Type B pancreatic cell (in vitro differentiated cells): ENCODE measurements around the gene TMOD3. TPM values are rescaled to one million over a fixed set of nuclear protein-coding genes. Genes with fewer than 3 reads are reported as not detected.

Source experiments
- DNase-seq: peaks from one replicate; pipeline ENCODE4 v3.0.0; 2021; ENCODE audit warnings: mixed read lengths; ENCODE audit not compliant: unreplicated experiment; ENCODE audit errors: extremely low spot score
- H3K27ac Mint-ChIP-seq: 2 replicates; pipeline ENCODE4 v1.8.0; 2021; ENCODE audit warnings: mild to moderate bottlenecking, mixed read lengths
- H3K27me3 Mint-ChIP-seq: 2 replicates; pipeline ENCODE4 v1.8.0; 2021; ENCODE audit warnings: mixed read lengths
- H3K36me3 Mint-ChIP-seq: 2 replicates; pipeline ENCODE4 v1.8.0; 2021; ENCODE audit warnings: mixed read lengths
- H3K4me1 Mint-ChIP-seq: one replicate; pipeline ENCODE4 v1.8.0; 2021; ENCODE audit warnings: mixed read lengths; ENCODE audit not compliant: unreplicated experiment
- H3K4me3 Mint-ChIP-seq: 2 replicates; pipeline ENCODE4 v1.8.0; 2021; ENCODE audit warnings: mild to moderate bottlenecking, mixed read lengths
- H3K9me3 Mint-ChIP-seq: 2 replicates; pipeline ENCODE4 v1.8.0; 2021; ENCODE audit warnings: mixed read lengths
- total RNA-seq: library from RNA; stranded (reverse); gene quantifications from 2 replicates; pipeline ENCODE4 v1.2.1, GENCODE V29; 2021; ENCODE audit warnings: low replicate concordance
- TF ChIP-seq, protein P1 (sequence below): fragments of 200-600 bp; sonication (generic); conservative IDR thresholded peaks from 2 replicates; pipeline ENCODE4 v1.5.0; 2021; ENCODE audit warnings: antibody characterized with exemption, mild to moderate bottlenecking

TMOD3 gene
- total RNA-seq, 1 donor from 2014 or later, result 49.0 TPM

GRCh38 chr15:51861557-51862359, 32.3 kb downstream of the TMOD3 start:
- Mint-ChIP-seq H3K4me3 (no peak overlapping the region), H3K4me1 (peaks cover 13% of the 10 kb centered on the region), H3K9me3 (no peaks in the 10 kb centered on the region), H3K27me3 (no peaks in the 10 kb centered on the region), H3K36me3 (peaks cover 36% of the 10 kb centered on the region), H3K27ac (no peak overlapping the region)
- no peak for DNase-seq
- TF ChIP-seq, protein P1, sequence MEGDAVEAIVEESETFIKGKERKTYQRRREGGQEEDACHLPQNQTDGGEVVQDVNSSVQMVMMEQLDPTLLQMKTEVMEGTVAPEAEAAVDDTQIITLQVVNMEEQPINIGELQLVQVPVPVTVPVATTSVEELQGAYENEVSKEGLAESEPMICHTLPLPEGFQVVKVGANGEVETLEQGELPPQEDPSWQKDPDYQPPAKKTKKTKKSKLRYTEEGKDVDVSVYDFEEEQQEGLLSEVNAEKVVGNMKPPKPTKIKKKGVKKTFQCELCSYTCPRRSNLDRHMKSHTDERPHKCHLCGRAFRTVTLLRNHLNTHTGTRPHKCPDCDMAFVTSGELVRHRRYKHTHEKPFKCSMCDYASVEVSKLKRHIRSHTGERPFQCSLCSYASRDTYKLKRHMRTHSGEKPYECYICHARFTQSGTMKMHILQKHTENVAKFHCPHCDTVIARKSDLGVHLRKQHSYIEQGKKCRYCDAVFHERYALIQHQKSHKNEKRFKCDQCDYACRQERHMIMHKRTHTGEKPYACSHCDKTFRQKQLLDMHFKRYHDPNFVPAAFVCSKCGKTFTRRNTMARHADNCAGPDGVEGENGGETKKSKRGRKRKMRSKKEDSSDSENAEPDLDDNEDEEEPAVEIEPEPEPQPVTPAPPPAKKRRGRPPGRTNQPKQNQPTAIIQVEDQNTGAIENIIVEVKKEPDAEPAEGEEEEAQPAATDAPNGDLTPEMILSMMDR, result no peak

- no peak overlapping the region for H3K4me3 Mint-ChIP-seq
- H3K27me3 Mint-ChIP-seq, result no peaks in the 10 kb centered on the region
- no peaks in the 10 kb centered on the region for H3K9me3 Mint-ChIP-seq
- DNase-seq, result no peak
- peaks cover 40% of the 10 kb centered on the region for H3K36me3 Mint-ChIP-seq
- H3K4me1 Mint-ChIP-seq, result peaks cover 12% of the 10 kb centered on the region
- no peak overlapping the region for H3K27ac Mint-ChIP-seq
- TF ChIP-seq, protein P1, result no peak
Observed at GRCh38 chr15:51863131-51863530, 33.7 kb downstream of the TMOD3 start.

DNA sequence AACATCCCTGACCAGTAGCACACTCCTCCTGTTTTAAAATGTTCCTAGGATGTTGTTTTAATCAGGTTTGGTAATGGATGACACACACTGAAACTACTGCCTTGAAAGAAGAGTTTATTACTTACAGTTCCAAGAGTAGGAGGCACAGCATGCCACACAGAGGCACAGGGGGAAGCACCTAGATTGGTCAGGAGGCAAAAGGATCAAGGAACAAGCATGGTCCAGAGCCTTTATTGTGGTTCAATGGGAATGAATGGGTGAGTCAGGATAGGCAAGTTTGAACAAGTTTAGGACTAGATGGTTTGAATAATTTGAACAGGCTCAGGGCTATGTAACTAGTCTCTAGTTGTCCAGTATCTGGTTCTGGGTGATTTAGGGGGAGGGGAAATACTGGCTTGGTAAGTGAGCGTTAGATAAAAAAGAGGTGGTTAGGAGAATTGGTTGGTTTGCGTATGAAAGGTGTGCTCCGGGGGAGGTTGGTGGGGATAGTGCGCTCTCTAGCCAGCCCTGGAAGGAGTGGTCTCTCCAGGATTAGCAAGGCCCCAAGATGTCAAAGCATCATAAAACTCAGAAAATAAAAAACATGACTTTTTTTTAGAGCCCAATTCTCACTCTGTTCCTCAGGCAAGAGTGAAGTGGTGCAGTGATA, 35.1 kb downstream of the TMOD3 start:
- H3K4me1 Mint-ChIP-seq, result peaks cover 12% of the 10 kb centered on the region
- no peak for DNase-seq
- H3K27ac Mint-ChIP-seq, result peak overlapping the region; percentile 63
- H3K9me3 Mint-ChIP-seq, result no peaks in the 10 kb centered on the region
- peaks cover 47% of the 10 kb centered on the region for H3K36me3 Mint-ChIP-seq
- TF ChIP-seq, protein P1, result no peak
- no peaks in the 10 kb centered on the region for H3K27me3 Mint-ChIP-seq
- peak overlapping the region; percentile 7 for H3K4me3 Mint-ChIP-seq

- Mint-ChIP-seq H3K36me3 (peaks cover 41% of the 10 kb centered on the region), H3K9me3 (no peaks in the 10 kb centered on the region), H3K4me3 (no peak overlapping the region), H3K27ac (no peak overlapping the region), H3K4me1 (peaks cover 12% of the 10 kb centered on the region), H3K27me3 (no peaks in the 10 kb centered on the region)
- TF ChIP-seq, protein P1, result no peak
- no peak for DNase-seq
Observed at GRCh38 chr15:51865317-51865716, 35.9 kb downstream of the TMOD3 start.

GRCh38 chr15:51866161-51866560, 36.7 kb downstream of the TMOD3 start:
- peaks cover 45% of the 10 kb centered on the region for H3K36me3 Mint-ChIP-seq
- H3K27me3 Mint-ChIP-seq, result no peaks in the 10 kb centered on the region
- H3K27ac Mint-ChIP-seq, result peak overlapping the region; percentile 96
- H3K9me3 Mint-ChIP-seq, result no peaks in the 10 kb centered on the region
- H3K4me1 Mint-ChIP-seq, result peaks cover 12% of the 10 kb centered on the region
- no peak for DNase-seq
- TF ChIP-seq, protein P1, result no peak
- H3K4me3 Mint-ChIP-seq, result no peak overlapping the region
